ENCODE results near the gene HSD11B1.

- TF ChIP-seq CTCF (IDR thresholded peaks at IDR 0.05; ENCODE audit: low read length) (no peak), EZH2 (optimal IDR thresholded peaks at IDR 0.05; ENCODE audit: low read depth, low read length) (no peak), EZH2phosphoT487 (IDR thresholded peaks at IDR 0.05; ENCODE audit: low read length) (no peak)
Measured at GRCh38 chr1:209720826-209721225, 16.2 kb downstream of the HSD11B1 start.
